Kidney glomerular epithelial cell (primary cell): Measurements from ENCODE around the gene NCAPD3.
A peak's percentile ranks its signal among the peaks of the same experiment; 100 is the strongest.
"Not testable (repeated sequence)": the region's sequence is repeated elsewhere in the genome, so short reads cannot be mapped to it uniquely, and the experiment has no call there.

ENCODE experiments used
- DNase-seq: peaks from one replicate; lab custom pipeline; 2025; lab: John Stamatoyannopoulos, UW

NCAPD3 gene

DNA sequence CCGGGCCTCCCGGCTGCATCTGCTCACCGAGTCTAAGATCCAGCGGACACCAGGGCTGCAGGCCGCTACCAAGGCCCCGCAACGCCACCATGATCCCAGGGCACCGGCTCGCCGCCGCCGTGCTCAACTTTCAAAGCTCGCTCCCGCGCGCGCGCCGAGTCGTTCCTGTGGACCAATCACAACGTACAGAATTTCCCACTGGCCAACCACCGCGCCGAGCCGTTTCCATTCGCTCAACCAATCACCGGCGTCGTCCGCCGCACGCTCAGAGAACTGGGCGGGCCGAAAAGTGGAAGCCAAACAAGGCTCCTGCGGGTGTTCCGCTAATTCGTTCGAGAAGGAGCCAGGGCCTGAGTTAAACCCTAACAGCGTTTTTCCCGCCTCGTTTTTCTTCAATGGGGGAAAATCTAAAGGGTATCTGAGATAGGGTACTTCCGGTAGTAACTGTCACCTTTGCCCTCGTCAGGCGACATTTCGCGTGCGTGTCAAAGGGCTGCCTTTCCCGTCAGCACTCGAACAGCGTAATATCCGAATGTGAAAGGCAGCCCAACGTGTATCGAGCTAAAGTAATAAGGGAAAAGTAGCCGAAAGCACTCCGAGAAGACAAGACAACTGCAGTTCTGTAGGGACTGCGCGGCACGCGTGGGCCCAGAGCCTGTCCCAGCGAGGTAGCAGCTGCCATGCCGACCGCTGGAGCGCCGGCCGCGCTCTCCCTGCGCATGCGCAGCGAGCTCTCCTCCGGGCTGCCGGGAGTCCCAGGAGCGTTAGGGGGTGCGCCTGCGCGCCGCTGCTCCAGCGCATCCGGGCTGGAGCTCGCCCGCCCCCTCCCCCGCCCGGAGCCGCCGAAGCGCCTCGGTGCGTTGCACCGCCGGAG lies at the start of gene NCAPD3, which contains the start of gene VPS26B:
NCAPD3 (minus strand) TSS at position 132 of the 874 bp plus-strand sequence; CDS start at position 91, 41 bp downstream.
VPS26B (plus strand) TSS at position 836 of the 874 bp plus-strand sequence. CDS start 452 bp downstream, outside the sequence.
- DNase-seq, result peak; percentile 85

- DNase-seq, result no peak
Observed at GRCh38 chr11:134273317-134273712, 49.5 kb upstream of the NCAPD3 start.

GRCh38 chr11:134272381-134273316 lies 48.9 kb upstream of the NCAPD3 start:
- DNase-seq, result no peak

GRCh38 chr11:134271978-134272377 lies 48.2 kb upstream of the NCAPD3 start:
- DNase-seq, result no peak

DNA sequence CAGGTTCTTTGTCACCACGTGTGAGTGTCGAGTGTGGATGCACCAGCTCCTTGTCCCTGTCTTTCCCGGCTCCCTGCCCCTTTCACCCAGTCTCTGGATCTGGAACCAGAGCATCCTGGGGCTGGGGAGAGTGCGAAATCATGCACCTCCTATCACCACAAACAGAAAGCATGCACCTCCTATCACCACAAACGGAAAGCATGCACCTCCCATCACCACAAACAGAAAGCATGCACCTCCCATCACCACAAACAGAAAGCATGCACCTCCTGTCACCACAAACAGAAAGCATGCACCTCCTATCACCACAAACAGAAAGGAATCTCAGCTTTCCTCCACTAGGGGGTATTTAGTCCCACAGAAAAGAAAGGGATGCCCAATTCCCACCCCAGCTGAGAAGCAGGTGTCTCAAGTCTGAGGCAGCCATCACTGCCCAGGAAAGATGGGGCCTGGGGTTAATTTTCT lies 46.5 kb upstream of the NCAPD3 start:
- no peak for DNase-seq

GRCh38 chr11:134267966-134268365 lies 44.2 kb upstream of the NCAPD3 start:
- no peak for DNase-seq

GRCh38 chr11:134267461-134267860 lies 43.7 kb upstream of the NCAPD3 start:
- DNase-seq, result no peak

DNA sequence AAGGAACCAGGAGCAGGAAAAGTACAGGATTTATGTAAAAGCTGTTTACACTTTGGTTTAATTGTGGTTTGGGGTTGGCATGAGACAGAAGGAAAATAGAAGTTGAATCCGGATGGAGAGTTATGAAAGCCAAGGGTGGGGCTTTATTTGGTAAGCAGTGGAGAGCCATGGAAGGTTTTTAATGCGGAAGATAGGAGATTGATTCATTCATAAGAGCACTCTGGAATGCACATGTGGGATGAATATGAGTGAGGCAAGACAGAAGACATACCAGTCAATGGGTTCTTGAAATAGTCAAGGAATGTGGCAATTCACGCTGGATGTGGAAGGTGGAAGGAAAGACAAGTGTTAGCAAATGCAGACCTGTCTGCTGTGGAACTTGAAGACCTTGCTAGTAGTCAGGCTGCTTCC lies 43.1 kb upstream of the NCAPD3 start:
- DNase-seq, result no peak

DNA sequence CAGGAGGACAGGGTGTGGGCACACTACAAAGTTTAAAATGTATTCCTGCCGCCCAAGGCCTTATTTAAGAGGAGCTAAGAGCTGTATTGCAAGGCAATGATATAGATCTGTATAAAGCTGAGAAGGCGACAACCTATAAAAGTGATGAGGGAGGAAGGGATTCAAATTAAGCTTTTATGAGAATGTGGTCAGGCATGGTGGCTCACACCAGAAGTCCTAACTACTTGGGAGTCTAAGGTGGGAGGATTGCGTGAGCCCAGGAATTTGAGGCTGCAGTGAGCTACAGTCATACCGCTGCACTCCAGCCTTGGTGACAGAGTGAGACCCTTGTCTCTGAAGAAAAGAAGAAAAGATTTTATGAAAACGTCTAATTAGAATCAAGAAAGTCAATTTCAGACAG lies 42.7 kb upstream of the NCAPD3 start:
- DNase-seq, result no peak

DNA sequence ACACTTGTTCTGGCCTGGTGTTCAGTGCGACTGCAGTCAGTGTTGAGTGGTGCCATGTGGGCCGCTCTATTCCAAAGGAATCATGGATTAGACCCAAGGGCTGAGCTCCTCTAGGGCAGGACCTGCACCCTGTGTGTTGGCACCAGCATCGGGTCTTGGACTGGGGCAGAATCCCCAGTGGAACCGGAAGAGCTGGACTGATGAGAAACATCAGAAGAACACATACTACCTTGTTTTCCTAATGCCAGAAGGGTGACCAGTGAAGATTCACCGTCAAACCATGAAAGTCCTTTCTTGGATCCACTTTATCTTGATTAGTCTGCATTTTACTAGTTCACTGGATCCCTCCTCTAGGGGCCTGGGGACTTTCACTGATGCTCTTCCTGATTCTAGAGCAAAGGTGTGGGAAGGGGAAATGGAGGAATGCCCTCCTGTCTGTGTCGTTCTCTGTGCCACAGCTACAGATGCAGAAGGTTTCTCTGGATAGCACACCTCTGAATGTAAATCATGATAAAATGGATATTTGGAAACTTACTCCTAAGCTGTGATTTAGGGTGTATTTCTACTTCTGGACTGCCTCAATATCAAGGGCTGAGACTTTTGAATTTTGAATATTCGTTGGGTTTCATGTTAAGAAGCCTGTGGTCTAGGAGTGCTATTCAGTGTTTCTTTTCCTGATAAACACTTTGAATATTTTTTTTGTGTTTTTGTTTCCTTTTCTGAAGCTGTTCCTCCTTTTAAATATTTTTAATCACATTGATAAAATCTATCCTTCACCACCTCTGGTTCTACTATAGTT lies 41.4 kb upstream of the NCAPD3 start:
- DNase-seq, result no peak

DNA sequence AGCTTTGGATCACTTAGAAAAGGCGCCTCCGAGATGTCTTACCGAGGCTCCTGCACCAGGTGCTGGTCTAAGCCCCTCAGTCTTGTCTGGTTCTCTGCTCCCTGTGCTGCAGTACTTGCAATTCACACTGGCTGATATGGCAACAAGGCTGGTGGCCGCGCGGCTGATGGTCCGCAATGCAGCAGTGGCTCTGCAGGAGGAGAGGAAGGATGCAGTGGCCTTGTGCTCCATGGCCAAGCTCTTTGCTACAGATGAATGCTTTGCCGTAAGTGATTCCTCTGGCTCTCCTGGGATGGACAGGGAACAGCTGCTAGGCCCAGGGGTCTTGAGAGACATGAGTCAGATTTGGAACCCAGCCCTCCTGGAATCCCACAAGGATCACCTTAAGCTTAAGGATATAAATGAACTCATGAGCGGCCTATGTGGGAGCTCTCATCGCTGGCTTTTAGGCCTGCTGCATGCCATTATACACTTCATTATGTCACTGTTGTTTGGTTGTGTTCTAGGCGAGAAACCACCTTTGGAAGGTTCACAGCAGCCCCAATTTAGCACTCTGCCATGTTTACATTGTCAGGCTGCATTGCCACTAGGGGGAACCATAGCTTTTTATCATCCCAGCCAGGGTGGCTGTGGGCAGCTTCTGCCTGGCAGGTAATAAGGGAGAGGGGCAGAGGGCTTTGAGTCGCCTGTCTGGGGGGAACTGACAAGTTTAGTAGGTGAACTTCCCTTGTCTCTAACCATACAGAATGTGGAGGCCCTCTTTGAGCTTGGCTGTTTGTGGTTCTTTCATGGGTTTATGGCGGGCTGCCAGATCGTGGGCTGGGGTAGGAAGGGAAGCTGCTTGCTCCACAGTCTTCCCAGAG lies 38.1 kb upstream of the NCAPD3 start:
- DNase-seq, result peak; percentile 3

- no peak for DNase-seq
Observed at GRCh38 chr11:134260983-134261382, 37.2 kb upstream of the NCAPD3 start.

- DNase-seq, result no peak
Observed at GRCh38 chr11:134260503-134260902, 36.7 kb upstream of the NCAPD3 start.

DNA sequence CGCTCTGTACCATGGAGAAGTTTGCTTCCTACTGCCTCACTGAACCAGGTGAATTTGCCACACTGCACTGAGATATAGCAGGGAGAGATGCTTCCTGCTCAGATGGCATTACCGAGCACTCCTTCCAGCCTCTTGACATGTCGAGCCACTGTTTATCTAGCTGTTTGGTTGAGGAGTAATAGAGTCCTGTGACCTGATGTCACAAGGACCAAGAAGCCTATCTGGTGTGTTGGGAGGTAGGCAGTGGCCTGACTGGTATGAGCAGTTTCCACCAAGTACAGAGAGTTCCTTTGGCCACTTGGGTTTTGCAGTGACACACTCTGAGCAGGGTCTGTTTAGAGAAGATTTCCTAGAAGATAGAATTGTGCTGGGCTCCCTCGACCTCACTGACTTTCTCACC lies 34.8 kb upstream of the NCAPD3 start:
- no peak for DNase-seq

- DNase-seq, result no peak
Observed at GRCh38 chr11:134257101-134257500, 33.3 kb upstream of the NCAPD3 start.

GRCh38 chr11:134255184-134255561 lies 31.4 kb upstream of the NCAPD3 start:
- DNase-seq, result not testable (repeated sequence)

GRCh38 chr11:134254433-134255183 lies 30.8 kb upstream of the NCAPD3 start:
- DNase-seq, result no peak

DNA sequence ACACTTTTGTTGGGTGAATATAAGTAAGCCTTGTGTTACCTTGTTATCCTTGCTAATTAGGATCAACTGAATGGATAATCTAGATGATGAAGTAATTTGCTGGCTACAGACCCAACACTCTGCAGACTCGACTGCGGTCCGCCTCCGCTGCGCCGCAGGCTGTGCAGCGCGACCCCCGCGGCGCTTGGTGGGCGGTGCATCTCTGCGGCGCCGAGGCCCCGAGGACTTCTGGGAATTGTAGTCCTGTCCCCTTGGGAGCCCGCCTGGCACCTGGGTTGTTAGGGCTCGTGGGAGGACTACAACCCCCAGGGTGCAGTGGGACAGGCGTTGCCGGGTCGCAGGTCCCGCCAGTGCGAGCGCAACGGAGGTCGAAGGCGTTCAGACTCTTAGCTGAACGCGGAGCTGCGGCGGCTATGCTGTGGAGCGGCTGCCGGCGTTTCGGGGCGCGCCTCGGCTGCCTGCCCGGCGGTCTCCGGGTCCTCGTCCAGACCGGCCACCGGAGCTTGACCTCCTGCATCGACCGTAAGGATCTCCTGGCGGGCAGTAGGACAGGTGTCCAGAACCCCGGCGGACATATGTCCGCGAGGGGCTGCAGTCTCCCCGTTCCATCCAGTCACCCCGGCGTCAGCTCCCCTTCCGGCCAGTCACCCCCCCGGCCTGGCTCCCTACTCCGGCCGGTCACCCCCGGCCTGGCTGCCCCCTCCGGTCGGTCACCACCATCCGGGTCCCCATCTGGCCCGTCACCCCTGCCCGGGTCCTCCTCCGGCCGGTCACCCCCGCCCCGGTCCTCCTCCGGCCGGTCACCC lies 29.6 kb upstream of the NCAPD3 start, which contains the start of the genes ACAD8 and THYN1:
ACAD8 (plus strand) TSS at position 381 of the 806 bp plus-strand sequence; CDS start at position 414, 33 bp downstream.
THYN1 (minus strand) TSS at position 165 of the 806 bp plus-strand sequence. CDS start 470 bp downstream, outside the sequence.
- DNase-seq, result peak; percentile 91
